OCI-M2 (cell line): ENCODE results near the gene PPP2R2D.
"Not testable (repeated sequence)": the region's sequence is repeated elsewhere in the genome, so short reads cannot be mapped to it uniquely, and the experiment has no call there.

Experiments
- DNase-seq: peaks from one replicate; lab custom pipeline; 2025; ENCODE audit not compliant: unreplicated experiment; lab: John Stamatoyannopoulos, UW

The PPP2R2D gene

DNA sequence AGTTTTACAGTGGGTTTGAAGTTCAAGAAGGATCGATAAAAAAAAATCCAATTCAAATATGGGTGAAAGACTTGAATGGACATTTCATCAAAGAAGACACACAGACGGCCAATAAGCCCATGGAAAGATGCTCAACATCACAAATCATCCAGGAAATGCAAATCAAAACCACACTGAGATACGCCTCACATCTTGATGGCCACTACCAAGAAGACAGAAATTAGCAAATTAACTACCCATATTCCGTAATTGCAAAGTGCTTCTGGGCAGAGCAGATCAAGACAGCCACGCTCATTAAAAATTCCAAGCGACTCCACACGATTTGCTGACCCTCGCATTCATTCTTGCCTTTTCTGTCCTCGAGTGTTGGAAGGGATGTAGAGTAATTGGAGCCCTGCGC is 34.1 kb upstream of the PPP2R2D start:
- DNase-seq, result no peak

DNA sequence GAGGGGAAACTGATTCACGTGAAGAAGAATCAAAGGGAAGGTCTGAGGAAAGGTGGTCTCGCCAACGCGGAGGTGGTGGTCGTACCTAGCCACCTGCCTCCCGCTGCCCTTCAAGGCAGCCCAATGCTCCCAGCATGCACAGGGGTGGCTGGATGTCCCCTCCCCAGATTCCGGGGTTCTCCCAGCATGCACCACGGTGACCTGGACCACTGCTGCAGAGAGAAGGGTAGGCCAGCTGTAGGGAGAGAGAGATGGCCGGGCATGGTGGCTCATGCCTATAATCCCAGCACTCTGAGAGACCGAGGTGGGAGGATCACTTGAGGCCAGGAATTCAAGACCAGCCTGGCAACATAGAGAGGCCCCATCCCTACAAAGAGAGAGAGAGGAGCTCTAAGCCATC is 32.4 kb upstream of the PPP2R2D start:
- DNase-seq, result no peak

- DNase-seq, result no peak
Observed at GRCh38 chr10:131869344-131869743, 31.5 kb upstream of the PPP2R2D start.

DNA sequence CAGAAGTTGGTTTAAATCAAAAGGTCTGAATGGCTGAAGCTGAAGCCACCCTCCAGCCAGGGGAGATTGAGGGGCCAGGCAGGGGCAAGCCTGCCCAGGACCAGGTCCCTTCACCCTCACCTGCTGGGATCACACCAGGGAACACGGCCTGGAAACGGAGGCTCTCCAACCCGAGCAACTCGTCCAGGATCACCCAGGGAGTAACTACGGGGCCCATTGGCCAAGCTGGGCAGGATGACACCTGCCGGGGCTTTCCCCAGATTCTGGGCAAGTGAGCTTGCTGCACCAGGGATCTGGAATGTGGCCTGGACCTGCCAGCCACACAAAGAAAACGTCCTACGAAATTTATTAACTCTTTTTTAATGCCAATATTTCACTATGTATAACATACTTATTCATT is 30.4 kb upstream of the PPP2R2D start:
- no peak for DNase-seq

GRCh38 chr10:131870831-131871672 is 29.8 kb upstream of the PPP2R2D start:
- no peak for DNase-seq

DNA sequence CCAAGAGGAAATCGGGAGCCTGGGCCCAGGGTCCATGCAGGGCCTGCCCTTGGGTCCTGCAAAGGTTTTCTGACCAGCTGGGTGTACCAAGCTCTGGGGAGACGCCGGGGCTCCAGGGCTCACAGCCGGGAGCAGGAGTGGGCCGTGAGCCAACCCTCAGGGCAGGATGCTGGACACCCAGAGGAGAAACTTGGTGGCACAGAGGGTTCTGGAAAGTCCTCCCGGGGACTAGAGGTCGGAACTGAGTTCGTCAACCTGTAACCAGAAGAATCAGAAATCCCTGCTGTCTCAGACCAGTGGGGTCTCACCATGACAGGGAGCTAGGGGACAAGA is 29.2 kb upstream of the PPP2R2D start:
- DNase-seq, result no peak

DNA sequence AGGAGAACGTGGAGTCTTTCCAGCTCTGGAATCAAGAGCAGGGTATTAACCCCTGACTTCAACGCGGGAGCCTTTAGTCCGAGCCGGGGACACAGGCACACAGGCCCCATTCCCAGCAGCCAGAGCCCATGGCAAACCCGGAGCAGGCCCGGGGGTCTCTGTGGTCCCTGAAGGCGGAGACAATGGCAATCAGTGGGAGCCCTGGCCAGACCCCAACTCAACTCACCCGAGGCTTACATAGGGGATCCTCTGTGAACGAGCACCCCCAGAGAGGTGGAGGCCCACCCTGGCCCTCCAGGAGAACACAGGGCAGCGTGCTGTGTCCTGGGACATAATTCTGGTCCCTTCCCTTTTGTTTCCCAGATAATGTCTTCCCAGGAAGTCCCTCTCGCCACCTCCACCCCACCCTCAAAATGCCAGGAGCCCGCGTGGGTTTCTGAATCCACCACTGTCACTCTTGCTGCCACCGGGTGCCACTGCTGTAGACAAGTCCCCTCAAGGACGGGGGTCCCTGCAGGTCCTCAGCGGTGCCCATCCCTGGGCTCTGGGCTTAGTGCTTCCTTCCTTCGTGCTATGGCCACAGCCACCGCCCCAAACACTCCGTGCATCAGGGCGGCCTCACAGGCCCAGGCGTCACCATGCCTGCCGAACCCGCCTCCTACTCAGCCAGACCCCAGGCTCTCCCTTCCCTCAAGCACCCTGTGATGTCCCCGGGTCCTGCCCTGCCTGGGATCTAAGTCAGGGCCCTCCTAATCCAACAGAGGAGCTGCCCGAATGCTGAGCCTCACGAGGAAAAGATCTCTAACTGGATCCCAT is 28.6 kb upstream of the PPP2R2D start:
- no peak for DNase-seq

GRCh38 chr10:131872827-131873375 is 27.9 kb upstream of the PPP2R2D start:
- DNase-seq, result no peak

DNA sequence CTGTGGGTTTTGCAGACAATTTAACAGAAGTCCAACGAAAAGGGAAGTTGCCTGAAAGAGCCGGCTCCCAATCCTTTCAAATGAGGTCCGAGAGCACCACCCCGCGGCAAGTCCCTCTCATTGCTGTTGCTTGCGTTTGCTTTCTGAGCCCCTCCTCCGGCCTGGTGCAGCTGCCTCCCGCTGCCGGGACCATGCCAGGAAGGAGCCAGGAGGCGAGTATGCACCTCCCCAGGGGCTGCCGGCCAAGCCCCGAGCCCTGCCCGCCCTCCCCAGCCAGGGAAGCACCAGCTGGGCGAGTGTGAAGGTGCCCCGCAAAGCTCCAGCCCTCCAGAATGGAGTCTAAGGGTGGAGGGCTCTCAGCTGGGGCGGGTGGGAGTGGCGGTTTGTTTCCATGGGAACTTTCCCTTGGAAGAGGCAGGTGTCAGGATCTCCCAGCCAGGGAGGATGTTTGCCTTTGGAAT is 25.8 kb upstream of the PPP2R2D start:
- DNase-seq, result peak; percentile 0

DNA sequence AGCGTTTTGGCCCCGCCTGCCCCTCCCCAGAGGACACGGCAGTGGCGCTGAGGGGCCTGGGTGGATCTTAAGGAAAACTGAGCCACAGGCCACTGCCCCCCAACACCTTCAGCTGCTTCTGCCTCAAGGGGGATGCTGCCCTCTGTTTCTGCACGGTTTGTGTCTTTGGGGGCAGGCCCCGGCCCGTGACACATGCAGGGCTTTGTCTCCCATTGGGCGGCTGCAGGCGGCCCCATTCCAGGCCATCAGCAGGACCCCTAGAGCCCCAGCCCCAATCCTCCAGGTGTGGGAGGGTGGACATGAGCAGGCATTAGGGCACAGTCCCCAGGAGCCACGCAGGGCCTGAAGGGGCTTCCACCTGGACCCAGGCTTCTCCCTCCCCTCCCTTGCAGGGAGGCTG is 25.3 kb upstream of the PPP2R2D start:
- no peak for DNase-seq

DNA sequence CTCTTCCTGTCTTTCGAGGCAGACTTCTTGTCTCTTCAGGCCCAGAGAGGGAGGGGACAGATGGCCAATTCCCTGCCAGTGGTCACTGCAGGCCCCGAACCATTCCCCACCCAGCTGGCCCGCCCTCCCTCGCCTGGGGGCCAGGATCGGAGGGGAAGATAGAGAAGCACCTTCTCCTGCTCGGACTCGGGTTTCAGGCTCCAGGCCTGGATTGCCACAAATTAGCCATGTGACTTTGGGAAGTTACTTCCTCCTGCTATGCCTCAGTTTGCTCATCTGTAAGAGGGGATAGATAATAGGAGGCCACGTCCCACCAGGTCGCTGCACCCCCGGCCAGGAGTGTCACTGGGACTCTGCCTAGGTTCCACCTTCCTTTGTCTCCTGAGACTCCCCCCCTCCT is 24.8 kb upstream of the PPP2R2D start:
- no peak for DNase-seq

DNA sequence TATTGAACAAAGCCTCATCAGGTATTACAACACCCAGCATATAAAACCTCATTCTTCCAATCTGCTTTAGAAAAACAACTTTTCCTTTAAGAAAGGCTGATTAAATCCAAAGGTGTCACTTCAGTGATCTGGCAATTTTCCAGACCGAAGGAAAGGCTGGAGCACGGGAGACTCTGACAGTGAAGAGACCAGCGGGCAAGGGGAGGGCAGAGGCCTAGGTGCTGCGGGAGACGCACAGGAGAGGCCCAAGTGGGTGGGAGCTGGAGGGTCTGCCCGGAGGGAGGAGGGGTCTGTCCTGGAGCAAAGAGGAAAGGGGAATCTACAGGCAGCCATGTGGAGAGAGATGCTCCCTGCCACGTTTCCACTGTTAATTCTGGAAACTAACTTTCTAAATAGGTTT is 24.3 kb upstream of the PPP2R2D start:
- no peak for DNase-seq

DNA sequence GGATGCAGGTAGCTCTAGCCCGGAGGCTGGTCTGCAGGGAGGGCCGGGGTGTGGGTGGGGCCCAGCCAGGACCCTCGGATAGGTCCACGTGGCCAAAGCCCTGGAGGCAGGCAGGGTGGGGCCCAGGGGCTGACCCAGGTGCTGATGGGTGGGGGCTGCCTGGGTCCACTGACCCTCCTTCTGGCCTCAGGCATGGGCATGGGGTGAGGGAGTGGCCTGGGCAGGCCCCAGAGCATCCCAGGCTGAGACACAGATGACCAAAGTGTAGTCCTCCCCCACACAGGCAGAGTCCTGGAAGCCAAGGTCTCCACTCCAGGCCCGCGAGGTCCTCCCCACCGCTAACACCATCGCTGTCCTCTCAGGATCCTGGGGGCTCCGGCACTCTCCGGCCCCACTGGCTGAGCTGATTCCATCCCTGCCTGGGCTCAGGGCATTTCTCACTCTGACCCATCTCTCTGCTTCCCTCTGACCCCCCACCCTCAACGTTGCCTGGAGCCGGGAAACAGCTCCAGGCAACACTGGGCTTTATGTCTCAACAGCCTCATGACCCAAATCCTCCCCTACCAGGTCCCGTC is 20.7 kb upstream of the PPP2R2D start:
- DNase-seq, result no peak

- DNase-seq, result no peak
Observed at GRCh38 chr10:131881104-131881880, 19.5 kb upstream of the PPP2R2D start.

- no peak for DNase-seq
Observed at GRCh38 chr10:131882151-131882550, 18.7 kb upstream of the PPP2R2D start.

DNA sequence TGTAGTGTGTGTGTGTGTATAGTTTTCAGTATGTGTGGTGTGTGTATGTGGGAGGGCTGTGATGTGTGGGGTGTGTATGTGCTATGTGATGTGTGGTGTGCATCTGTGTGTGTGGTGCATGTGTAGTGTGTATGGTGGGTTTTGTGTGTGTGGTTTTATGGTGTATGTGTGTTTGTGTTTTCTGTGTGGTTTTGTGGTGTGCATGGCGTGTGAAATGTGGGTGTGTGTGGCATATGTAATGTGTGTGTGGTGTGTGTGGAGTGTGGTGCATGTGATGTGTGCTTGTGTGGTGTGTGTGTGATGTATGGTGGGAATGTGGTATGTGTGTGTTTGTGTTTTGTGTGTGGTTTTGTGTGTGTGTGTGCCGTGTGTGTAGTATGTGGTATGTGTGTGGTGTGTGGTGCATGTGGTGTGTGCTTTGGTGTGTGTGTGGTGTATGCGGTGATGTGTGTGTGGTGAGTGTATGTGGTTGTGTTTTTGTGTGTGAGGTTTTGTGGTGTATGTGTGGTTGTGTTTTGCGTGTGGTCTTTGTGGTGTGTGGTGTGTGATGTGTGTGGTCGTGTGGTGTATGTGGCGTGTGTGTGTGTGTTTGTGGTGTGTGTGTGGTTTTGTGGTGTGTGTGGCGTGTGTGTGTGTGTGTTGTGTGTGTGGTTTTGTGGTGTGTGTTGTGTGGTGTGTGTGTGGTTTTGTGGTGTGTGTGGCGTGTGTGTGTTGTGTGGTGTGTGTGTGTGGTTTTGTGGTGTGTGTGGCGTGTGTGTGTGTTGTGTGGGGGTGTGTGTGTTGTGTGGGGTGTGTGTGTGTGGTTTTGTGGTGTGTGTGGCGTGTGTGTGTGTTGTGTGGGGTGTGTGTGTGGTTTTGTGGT is 18.0 kb upstream of the PPP2R2D start:
- DNase-seq, result no peak

- DNase-seq, result not testable (repeated sequence)
Observed at GRCh38 chr10:131883621-131884393, 17.0 kb upstream of the PPP2R2D start.

- no peak for DNase-seq
Observed at GRCh38 chr10:131885391-131886165, 15.2 kb upstream of the PPP2R2D start.
